OCI-LY7 (cell line): ENCODE measurements around the gene MACF1.

Experiments
- EZH2phosphoT487 ChIP-seq: fragments of 200-600 bp; sonication (generic); IDR thresholded peaks from 2 replicates; pipeline ENCODE4 v1.6.1; 2018; ENCODE audit warnings: low read depth, borderline replicate concordance, mild to moderate bottlenecking, mixed run types, antibody characterized with exemption, low read length, moderate library complexity, mixed read lengths
- TF ChIP-seq, protein P1 (sequence below): fragments of 200-600 bp; sonication (generic); conservative IDR thresholded peaks from 2 replicates; pipeline ENCODE4 v1.5.1; 2014; ENCODE audit warnings: mild to moderate bottlenecking, antibody characterized with exemption, low read length, moderate library complexity, mixed read lengths

DNA sequence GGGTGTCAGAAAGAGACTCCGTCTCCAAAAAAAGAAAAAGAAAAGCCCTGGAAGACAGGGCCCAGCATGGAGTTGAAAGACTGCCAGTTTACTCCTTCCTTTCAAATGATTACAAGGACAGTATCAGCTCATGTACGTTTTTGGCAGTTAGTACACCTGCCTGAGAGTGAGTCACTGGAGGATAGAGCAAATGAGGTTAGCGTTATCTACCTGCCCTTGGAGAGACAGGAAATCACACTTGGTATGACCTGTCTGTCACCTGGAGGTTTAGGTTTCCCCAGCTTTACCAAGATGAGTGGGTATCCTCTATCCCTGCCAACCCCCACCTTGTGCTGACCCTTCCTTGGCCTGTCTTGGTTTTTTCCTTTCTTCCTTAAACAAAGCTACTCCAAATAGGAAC is 190.1 kb downstream of the MACF1 start:
- TF ChIP-seq, protein P1, sequence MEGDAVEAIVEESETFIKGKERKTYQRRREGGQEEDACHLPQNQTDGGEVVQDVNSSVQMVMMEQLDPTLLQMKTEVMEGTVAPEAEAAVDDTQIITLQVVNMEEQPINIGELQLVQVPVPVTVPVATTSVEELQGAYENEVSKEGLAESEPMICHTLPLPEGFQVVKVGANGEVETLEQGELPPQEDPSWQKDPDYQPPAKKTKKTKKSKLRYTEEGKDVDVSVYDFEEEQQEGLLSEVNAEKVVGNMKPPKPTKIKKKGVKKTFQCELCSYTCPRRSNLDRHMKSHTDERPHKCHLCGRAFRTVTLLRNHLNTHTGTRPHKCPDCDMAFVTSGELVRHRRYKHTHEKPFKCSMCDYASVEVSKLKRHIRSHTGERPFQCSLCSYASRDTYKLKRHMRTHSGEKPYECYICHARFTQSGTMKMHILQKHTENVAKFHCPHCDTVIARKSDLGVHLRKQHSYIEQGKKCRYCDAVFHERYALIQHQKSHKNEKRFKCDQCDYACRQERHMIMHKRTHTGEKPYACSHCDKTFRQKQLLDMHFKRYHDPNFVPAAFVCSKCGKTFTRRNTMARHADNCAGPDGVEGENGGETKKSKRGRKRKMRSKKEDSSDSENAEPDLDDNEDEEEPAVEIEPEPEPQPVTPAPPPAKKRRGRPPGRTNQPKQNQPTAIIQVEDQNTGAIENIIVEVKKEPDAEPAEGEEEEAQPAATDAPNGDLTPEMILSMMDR: no peak
- TF ChIP-seq EZH2phosphoT487: no peak
